NOMO-1 treated with DMSO at 0.1 percent for 48 hours (cell line): ENCODE measurements around the gene TIMM8B.
"Not testable (repeated sequence)": the region's sequence is repeated elsewhere in the genome, so short reads cannot be mapped to it uniquely, and the experiment has no call there.

ENCODE experiments used
- DNase-seq: peaks from one replicate; lab custom pipeline; 2025; ENCODE audit not compliant: unreplicated experiment; lab: John Stamatoyannopoulos, UW

The TIMM8B gene

DNA sequence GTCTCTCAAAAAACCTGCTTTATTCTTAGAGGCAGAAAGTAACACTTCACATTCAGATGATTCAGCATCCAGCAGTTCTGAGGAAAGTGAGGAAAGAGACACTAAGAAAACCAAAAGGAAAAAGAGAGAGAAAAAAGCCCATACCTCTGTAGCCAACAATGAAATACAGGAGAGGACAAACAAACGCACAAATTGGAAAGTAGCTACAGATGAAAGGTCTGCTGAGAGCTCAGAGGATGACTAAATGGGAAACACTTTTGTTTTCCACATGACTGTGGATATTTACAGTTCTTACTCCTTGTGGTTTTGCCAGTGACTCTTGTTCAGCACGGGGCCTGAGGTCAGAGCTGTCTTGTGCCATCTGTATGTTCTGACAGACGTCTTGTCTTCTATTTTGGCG lies 3.8 kb downstream of the TIMM8B start:
- DNase-seq = no peak

DNA sequence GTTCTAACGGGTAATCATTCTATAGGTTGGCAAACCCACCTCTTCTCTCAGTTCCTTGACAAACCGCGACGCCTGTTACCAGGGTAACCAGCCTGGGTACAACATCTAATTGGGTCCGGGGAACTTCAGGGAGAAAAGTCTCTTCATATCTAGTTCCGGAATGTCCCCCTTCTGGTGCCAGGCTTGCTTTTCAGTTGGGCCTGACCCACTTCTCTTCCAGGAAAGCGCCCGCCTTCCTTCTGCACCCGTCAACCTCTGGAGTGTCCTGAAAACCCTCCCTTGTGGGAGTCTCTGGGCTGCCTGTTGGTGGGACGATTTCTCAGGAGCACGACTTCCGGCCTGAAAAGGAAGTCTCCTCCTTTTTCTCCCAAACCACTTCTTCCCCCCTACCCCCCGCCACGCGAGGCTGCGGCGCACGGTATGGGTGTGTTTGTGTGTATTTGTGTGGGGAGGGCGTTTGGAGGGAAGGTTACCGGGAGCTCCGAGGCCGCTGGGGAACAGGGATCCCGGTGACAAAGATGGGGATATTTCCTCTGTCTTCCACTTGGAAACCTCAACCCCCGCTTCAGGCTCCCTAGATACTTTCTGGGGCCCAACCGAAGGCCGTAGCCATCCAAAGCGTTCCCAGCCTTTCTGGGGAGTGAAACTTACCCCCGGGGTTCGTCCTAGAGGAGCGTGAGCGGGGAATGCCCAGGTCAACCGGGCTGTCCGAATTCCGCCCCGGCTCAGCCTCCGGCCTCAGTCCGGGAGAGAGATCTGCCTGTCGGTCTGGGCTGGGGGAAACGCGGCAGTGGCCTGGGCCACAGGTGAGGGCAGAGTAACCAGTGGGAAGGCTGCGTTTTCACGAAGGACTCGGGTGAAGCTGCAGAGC lies 12.4 kb downstream of the TIMM8B start, which contains the start of the genes NKAPD1 and PIH1D2:
Gene NKAPD1, plus strand, starts transcription at position 359 of the 871 bp plus-strand sequence. CDS start 1,276 bp downstream, outside the sequence.
Gene PIH1D2, minus strand, starts transcription at position 77 of the 871 bp plus-strand sequence. CDS start 843 bp downstream, outside the sequence.
- DNase-seq = peak; percentile 78

DNA sequence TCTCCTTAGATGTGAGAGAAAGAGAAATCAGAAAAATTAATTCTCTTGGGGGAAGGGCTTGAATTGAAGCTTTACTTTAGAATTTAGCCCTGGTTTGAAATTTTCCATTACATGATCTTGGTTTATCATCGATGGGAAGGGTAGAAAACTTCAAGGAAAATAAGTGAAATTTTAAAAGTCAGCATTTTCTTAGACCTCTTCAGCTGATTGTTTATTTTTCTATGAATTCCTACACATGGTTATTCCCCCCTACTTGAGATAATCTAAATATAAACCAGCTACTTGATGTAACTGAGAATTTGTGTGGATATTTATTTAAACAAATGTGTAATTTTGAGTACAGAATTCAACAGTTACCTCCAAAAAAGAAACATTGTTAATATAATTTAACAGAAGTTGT lies 23.6 kb downstream of the TIMM8B start:
- no peak for DNase-seq

DNA sequence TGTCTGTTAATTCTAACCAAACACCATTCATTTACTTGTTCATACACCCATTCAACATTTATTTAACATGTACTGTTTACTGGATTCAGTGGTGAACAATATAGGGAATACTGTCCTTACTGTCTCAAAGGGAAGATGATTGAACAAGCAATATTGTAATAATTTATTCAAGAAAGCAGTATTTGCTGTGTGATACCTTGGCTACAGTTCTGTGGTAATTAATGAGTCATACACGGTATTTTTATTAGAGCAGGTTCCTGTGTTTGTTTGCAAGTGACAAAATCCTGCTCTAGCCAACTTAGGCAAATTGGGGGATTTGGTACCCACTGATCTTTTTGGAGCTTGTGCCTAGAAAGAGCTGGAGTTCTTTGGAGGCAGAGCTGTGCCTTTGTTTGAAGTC lies 28.5 kb downstream of the TIMM8B start:
- DNase-seq = no peak

DNA sequence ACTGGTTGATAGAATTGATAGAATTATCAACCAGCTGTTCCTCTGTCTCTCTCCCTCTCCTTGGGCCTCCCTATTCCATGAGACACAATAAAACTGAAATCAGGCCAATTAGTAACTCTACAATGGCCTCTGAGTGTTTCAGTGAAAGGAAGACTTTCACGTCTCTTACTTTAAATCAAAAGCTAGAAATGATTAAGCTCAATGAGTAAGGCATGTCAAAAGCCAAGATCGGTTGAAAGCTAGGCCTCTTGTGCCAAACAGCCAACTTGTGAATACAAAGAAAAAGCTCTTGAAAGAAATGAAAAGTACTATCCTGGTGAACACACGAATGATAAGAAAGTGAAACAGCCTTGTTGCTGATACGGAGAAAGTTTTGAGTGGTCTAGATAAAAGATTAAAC lies 29.4 kb downstream of the TIMM8B start:
- DNase-seq = no peak

DNA sequence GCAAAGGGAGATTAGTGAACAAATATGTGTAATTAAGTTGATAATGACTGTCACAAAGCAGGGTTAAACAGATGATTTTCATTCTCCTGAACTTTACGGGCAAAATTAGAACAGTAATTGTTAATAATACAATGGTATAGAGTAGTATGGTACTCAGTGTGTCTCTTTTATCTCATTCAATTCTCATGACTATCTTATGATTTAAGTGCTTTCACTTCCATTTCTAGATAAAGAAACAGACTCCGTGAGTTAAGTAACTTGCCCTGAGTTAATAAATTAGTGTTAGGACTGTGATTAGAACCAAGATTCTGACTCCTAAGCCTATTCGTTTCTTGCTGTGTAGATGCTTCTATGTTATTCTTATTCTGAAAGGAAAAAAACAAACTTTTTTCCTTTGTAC lies 34.8 kb downstream of the TIMM8B start:
- DNase-seq = no peak

DNA sequence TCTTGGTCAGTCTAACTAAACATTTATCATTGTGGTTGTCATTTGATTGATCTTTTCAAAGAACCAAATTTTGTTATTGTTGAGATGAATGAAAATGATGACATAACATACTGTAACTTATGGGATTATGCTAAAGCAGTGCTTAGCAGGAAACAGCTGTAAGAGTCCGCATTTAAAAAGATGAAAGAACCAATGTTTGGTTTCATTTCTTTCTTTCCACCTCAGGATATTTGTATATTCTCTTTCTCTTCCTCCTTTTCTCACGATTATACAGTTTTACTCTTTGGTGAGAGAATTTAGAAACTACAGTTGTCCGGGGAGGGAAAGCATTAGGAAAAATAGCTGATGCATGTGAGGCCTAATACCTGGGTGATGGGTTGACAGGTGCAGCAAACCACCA lies 35.8 kb downstream of the TIMM8B start:
- DNase-seq = peak; percentile 53

DNA sequence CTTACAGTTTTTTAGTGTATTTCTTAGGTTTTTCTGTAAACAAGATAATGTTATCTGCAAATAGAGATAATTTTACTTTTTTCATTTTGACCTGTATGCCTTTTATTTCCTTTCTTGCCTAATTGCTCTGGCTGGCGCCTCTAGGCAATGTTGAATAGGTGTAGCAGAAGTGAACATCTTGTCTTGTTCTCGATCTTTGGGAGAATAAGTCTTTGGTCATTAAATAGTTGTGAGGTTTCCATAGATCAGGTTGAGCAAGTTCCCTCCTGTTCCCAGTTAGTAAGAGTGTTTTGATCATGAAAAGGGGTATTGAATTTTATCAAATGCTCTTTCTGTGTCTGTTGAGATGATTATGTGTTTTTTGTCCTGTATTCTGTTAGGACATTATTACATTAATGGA lies 36.8 kb downstream of the TIMM8B start:
- no peak for DNase-seq

DNA sequence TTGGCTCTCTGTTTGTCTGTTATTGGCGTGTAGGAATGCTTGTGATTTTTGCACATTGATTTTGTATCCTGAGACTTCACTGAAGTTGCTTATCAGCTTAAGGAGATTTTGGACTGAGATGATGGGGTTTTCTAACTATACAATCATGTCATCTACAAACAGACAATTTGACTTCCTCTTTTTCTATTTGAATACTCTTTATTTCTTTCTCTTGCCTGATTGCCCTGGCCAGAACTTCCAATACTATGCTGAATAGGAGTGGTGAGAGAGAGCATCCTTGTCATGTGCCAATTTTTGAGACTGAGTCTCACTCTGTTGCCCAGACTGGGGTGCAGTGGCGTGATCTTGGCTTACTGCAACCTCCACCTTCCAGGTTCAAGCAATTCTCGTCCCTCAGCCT lies 38.3 kb downstream of the TIMM8B start:
- not testable (repeated sequence) for DNase-seq

DNA sequence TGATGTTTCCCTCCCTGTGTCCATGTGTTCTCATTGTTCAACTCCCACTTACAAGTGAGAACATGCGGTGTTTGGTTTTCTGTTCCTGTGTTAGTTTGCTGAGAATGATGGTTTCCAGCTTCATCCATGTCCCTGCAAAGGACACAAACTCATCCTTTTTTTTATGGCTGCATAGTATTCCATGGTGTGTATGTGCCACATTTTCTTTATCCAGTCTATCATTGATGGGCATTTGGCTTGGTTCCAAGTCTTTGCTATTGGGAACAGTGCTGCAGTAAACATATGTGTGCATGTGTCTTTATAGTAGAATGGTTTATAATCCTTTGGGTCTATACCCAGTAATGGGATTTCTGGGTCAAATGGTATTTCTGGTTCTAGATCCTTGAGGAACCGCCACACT lies 39.9 kb downstream of the TIMM8B start:
- not testable (repeated sequence) for DNase-seq

DNA sequence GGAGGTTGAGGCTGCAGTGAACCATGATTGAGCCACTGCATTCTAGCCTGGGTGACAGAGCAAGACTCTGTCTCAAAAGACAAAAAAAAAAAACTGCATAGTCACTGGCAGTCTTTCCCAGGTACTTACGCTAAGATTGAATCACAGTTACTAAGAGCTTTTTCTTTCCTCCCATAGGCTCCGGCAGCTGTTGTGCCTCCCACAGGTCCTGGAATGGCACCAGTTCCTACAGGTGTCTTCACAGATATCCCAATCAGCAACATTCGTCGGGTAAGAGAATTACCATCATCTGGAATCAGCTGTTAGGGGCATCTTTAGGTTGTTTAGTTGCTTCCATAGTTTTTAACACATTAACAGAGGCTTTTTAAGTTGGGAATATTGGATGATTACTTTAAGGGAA lies 41.6 kb downstream of the TIMM8B start:
- no peak for DNase-seq

DNA sequence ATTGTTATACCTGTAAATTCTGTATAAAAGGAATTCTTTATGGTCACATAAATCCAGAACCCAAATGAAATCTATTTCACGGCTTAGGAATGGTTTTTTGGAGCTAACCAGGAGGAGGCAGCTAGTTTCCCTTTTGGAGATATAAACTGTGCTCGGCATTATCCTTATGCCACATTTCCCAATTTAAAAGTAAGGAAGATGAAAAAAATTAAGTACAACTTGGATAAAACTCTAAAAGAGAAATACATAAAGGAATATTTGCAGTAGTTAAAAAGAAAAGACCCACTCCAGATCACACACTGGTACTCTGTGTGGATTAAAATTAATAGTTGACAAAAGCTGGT lies 43.6 kb downstream of the TIMM8B start:
- DNase-seq = no peak

DNA sequence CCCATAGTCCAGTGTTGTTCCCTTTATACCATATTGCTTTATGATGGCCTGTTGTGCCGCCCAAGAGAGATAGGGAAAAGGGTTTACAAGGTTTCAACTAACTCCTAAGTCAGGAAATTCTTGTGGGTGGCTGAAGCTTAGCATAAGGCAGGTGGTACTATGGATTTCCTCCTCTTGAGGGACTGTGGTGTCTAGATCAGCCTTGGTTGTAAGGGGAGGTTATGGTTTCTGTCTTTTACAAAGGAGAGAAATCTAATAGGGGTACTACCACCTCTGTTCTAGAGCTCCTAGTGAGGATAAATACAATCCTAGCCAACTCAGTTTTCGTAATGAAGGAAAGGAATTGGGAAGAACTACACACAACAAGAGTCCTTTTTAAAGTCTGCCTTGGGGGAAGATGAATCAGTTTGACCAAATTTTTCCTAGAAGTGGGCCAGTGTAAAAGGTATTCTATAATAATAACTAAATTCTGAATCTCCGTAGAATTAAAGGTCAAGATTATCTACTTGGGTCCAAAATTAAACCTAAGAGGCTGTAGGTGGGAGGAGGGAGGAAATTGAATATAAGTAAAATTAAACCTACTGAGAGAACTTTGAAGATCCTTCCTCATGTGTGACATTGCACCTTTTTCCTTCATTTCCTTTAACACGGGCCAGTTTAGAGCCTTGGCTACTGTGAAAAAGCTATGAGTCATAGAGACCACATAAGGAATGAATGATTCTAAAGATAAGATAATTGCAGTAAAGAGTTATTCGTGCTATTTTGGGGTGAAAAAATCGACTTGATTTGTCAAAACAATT lies 44.2 kb downstream of the TIMM8B start:
- DNase-seq = no peak

DNA sequence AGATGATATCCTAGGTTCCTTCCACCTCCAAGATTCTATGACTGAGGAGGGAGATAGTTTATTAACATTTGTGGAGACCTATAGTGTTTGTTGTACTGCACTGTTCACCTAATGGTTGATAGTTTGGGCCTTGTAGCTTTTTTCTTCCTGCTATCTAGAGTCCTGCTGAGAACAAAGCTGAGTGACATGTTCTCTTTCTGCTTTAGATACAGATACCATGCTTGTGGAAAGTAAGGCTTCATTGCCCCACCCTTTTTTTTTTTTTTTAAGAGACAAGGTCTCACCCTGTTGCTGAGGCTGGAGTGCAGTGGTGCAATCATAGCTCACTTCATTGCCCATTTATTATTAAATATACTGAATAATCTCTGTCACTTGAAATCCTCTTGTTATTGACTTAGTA lies 49.0 kb downstream of the TIMM8B start:
- no peak for DNase-seq
